ENCODE results near the gene CACHD1. TPM values are rescaled to one million over a fixed set of nuclear protein-coding genes. Genes with fewer than 3 reads are reported as not detected.

Gene CACHD1
- total and polyA plus RNA-seq, 9 of the 15 experiments (the other 6 are each of a cell fraction or from before 2014, with no cell fraction given): 0.07 TPM; not detected in 8

DNA sequence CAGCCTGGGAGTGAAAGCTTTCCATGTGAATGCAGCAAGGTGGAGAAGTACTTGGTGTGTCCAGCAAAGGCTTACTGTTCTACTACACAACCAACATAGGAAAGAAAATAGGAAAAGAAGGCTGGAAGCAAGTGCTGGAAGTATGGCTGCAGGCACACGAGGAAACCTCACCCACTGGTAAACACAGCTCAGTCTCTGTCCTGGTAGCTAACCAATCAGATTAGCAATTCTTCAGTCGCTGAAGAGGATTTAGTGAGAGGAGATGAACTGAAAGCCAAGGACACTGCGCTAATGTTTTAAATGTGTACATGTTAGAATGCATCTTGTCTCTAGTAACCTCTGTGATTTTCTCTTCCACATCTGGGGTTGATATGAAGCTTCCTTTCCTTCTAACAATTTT is 36.2 kb upstream of the CACHD1 start:
- Histone ChIP-seq H3K9me3 (replicated peaks; ENCODE audit: control insufficient read depth, insufficient read depth, low read depth, low read length) (no peaks in the 10 kb centered on the region), H3K9me1 (ENCODE audit: control insufficient read depth, insufficient read depth, low read length) (no peaks in the 10 kb centered on the region), H3K27ac (ENCODE audit: extremely low read depth, low read depth, low read length) (no peak overlapping the region), H4K20me1 (replicated peaks; ENCODE audit: control insufficient read depth, insufficient read depth, low read length) (no peaks in the 10 kb centered on the region), H3K4me1 (replicated peaks in 1 of 2; ENCODE audit: control insufficient read depth in 2 of 2, insufficient read depth in 2 of 2, low read length in 2 of 2) (no peaks in the 10 kb centered on the region), H3K27me3 (ENCODE audit: control insufficient read depth in 2 of 2, insufficient read depth in 2 of 2, low read length in 2 of 2) (peaks cover 4 to 14% of the 10 kb centered on the region in 2 experiments; a peak in 4 of 5 replicates), H3K79me2 (ENCODE audit: control insufficient read depth, insufficient read depth, low read length) (no peaks in the 10 kb centered on the region), H3K9ac (ENCODE audit: insufficient read depth in 1 of 2, low read depth in 2 of 2, low read length in 2 of 2) (no peak overlapping the region), H3K36me3 (ENCODE audit: control insufficient read depth, insufficient read depth, low read length) (no peaks in the 10 kb centered on the region), H3K4me2 (ENCODE audit: insufficient read depth, low read length) (no peak overlapping the region), H2AFZ (ENCODE audit: low read depth, low read length) (no peak overlapping the region), H3K4me3 (no peak overlapping the region)
- POLR2A ChIA-PET: interaction anchor here (0.7 kb wide), 1 partner anchor 15 kb away, joined by 4 read pairs; no protein-coding TSS in a partner anchor
- CTCF ChIA-PET (ENCODE audit: low intra/inter-chr PET ratio): no interaction called here
- FAIRE-seq (no peak), ATAC-seq (no peak), DNase-seq (ENCODE audit: extremely low read depth in 1 of 4, low spot score in 3 of 4) (no peak)
- BruUV-seq (replicated peaks): no TSS peak
- 0% methylated on average over 3 of the region's 3 CpGs for WGBS (ENCODE audit: insufficient coverage, low coverage, missing lambda C conversion rate)
- intact Hi-C loops (cut with micrococcal nuclease): no loop called here
- in situ Hi-C loops (cut with MboI): no loop called here
- no peak for TF ChIP-seq MEIS2 (IDR thresholded peaks at IDR 0.05; ENCODE audit: partially characterized antibody)
- no peak for TF ChIP-seq ZNF77 (CRISPR knock-in tag; IDR thresholded peaks at IDR 0.05)
- TF ChIP-seq, protein P1, sequence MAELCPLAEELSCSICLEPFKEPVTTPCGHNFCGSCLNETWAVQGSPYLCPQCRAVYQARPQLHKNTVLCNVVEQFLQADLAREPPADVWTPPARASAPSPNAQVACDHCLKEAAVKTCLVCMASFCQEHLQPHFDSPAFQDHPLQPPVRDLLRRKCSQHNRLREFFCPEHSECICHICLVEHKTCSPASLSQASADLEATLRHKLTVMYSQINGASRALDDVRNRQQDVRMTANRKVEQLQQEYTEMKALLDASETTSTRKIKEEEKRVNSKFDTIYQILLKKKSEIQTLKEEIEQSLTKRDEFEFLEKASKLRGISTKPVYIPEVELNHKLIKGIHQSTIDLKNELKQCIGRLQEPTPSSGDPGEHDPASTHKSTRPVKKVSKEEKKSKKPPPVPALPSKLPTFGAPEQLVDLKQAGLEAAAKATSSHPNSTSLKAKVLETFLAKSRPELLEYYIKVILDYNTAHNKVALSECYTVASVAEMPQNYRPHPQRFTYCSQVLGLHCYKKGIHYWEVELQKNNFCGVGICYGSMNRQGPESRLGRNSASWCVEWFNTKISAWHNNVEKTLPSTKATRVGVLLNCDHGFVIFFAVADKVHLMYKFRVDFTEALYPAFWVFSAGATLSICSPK (IDR thresholded peaks at IDR 0.05; ENCODE audit: borderline replicate concordance): no peak
- TF ChIP-seq ZNF696 (CRISPR knock-in tag; conservative IDR thresholded peaks at IDR 0.05): no peak
- TF ChIP-seq PRPF4 (IDR thresholded peaks at IDR 0.05; ENCODE audit: insufficient read depth, low read depth, low read length, poor library complexity, severe bottlenecking): no peak
- TF ChIP-seq GATAD2B (IDR thresholded peaks at IDR 0.05; ENCODE audit: borderline replicate concordance): no peak
- no peak for TF ChIP-seq CBFA2T3 (IDR thresholded peaks at IDR 0.05)
- TF ChIP-seq DMBX1 (CRISPR knock-in tag; IDR thresholded peaks at IDR 0.05; ENCODE audit: borderline replicate concordance): no peak
- TF ChIP-seq PHB (CRISPR knock-in tag; IDR thresholded peaks at IDR 0.05): no peak
- TF ChIP-seq TRIM24 (IDR thresholded peaks at IDR 0.05): no peak
- TF ChIP-seq RAD51 (IDR thresholded peaks at IDR 0.05; ENCODE audit: borderline replicate concordance, low read depth): no peak
- no peak for TF ChIP-seq HEY1 (CRISPR knock-in tag; IDR thresholded peaks at IDR 0.05; ENCODE audit: borderline replicate concordance)
- TF ChIP-seq, protein P2, sequence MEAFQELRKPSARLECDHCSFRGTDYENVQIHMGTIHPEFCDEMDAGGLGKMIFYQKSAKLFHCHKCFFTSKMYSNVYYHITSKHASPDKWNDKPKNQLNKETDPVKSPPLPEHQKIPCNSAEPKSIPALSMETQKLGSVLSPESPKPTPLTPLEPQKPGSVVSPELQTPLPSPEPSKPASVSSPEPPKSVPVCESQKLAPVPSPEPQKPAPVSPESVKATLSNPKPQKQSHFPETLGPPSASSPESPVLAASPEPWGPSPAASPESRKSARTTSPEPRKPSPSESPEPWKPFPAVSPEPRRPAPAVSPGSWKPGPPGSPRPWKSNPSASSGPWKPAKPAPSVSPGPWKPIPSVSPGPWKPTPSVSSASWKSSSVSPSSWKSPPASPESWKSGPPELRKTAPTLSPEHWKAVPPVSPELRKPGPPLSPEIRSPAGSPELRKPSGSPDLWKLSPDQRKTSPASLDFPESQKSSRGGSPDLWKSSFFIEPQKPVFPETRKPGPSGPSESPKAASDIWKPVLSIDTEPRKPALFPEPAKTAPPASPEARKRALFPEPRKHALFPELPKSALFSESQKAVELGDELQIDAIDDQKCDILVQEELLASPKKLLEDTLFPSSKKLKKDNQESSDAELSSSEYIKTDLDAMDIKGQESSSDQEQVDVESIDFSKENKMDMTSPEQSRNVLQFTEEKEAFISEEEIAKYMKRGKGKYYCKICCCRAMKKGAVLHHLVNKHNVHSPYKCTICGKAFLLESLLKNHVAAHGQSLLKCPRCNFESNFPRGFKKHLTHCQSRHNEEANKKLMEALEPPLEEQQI (IDR thresholded peaks at IDR 0.05): no peak
- TF ChIP-seq, protein P3, sequence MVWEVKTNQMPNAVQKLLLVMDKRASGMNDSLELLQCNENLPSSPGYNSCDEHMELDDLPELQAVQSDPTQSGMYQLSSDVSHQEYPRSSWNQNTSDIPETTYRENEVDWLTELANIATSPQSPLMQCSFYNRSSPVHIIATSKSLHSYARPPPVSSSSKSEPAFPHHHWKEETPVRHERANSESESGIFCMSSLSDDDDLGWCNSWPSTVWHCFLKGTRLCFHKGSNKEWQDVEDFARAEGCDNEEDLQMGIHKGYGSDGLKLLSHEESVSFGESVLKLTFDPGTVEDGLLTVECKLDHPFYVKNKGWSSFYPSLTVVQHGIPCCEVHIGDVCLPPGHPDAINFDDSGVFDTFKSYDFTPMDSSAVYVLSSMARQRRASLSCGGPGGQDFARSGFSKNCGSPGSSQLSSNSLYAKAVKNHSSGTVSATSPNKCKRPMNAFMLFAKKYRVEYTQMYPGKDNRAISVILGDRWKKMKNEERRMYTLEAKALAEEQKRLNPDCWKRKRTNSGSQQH (CRISPR knock-in tag; IDR thresholded peaks at IDR 0.05): no peak
- TF ChIP-seq, protein P4, sequence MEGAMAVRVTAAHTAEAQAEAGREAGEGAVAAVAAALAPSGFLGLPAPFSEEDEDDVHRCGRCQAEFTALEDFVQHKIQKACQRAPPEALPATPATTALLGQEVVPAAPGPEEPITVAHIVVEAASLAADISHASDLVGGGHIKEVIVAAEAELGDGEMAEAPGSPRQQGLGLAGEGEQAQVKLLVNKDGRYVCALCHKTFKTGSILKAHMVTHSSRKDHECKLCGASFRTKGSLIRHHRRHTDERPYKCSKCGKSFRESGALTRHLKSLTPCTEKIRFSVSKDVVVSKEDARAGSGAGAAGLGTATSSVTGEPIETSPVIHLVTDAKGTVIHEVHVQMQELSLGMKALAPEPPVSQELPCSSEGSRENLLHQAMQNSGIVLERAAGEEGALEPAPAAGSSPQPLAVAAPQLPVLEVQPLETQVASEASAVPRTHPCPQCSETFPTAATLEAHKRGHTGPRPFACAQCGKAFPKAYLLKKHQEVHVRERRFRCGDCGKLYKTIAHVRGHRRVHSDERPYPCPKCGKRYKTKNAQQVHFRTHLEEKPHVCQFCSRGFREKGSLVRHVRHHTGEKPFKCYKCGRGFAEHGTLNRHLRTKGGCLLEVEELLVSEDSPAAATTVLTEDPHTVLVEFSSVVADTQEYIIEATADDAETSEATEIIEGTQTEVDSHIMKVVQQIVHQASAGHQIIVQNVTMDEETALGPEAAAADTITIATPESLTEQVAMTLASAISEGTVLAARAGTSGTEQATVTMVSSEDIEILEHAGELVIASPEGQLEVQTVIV (CRISPR knock-in tag; IDR thresholded peaks at IDR 0.05; ENCODE audit: borderline replicate concordance): no peak

Measured in K562 (cell line).